Ovary (tissue), 3 donors: ENCODE results near the gene HMGB3.

ENCODE experiments used
- CTCF ChIP-seq, 3 donors: fragments of 450-650 bp in 2 of 3; fragments of 200-600 bp in 1 of 3; IDR thresholded peaks; one replicate each; pipeline versions ENCODE4 v1.5.1 to v1.8.0; 2016 to 2022; ENCODE audit warnings: antibody characterized with exemption in 3 of 3, mild to moderate bottlenecking in 1 of 3
- POLR2A ChIP-seq: fragments of 450-650 bp; IDR thresholded peaks from one replicate; pipeline ENCODE4 v1.6.1; 2017; ENCODE audit warnings: antibody characterized with exemption, mild to moderate bottlenecking, moderate library complexity
- donor health status: DM: no; HTN: no; CAD: no.

GRCh38 chrX:150941580-150941979, 41.6 kb upstream of the HMGB3 start:
- TF ChIP-seq CTCF (IDR thresholded peaks at IDR 0.05) (no peak), POLR2A (no peak)
